GM21528 (cell line): ENCODE results near the gene PIP4K2A.

Experiments used
- ATAC-seq: cut with Tn5 transposase; IDR thresholded peaks from one replicate; pipeline ENCODE4 v1.9.1; 2021; ENCODE audit warnings: mild to moderate bottlenecking, moderate library complexity; ENCODE audit not compliant: unreplicated experiment, low FRiP score

The PIP4K2A gene

GRCh38 chr10:22624287-22624738 lies 90.1 kb downstream of the PIP4K2A start:
- no peak for ATAC-seq

DNA sequence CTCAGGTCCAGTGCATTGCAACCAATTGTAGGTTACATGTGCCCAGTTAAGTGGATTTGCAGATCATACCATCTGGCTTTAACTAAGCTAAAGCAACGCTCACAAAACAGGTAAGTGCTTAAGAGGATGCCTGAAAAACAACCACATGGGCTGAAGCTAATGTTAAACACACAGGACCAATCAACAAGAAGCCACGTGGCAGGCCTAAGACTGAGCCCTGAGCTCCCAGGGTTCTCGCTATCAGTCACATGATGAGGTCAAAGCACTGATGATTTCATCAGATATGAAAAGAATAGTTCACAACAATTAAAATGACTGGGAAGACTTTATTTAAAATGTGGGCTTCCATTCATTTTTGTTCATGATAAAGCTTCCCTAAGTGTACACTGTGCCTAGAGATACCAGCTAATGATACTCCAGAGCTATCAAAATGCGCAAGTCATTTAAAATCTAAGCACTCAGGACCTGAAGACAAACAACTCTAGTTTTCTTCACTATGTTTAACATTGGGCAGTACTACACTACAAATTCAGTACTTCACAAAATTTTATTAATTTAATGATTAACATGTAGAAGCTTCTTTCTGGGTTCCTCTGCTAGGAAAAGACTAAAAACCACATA lies 90.6 kb downstream of the PIP4K2A start:
- ATAC-seq, result no peak

DNA sequence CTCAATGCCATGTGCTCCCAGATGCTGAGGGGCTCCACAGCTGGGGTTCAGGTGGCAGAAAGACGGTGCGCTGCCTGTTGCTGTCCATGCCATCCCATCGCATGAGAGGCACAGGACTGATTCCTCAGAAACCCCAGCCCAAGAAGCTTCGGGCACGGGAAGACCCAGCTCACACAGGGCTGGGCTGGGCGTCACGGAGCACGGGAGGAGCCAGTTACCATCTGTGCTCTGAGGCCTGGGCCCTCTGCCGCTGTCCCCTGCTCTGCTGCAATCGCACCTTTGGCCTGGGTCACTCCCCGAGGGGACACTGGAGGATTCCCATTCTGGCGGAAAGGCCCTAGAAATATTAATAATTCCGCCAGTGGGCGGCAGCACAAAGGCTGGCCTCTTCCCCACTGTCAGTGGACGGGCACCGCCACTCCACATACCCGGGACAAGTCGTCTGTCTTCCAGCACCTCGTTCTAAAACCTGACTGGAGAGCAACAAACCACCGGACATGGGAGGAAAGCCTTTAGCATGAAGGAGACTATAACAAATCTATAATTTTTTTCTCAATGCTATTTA lies 92.1 kb downstream of the PIP4K2A start:
- no peak for ATAC-seq

DNA sequence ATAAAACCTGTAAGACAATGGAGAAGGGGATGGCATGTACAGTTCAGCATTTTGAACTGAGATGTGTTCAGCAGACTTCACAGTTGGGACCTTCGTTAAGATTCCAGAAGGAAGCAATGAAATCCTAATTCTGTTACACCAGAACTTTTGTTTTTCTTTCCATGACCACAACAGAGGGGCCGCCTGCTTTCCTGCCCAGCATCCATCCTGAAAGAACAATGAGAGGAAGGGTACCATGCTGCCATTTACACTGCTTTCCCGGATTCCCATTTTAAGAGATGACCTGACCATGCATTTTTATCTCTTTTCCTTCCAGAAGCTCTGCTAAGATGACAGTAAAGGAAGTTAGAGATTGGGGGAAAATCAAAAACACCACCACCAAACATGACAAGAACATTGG lies 92.7 kb downstream of the PIP4K2A start:
- no peak for ATAC-seq

GRCh38 chr10:22620929-22621328 lies 93.4 kb downstream of the PIP4K2A start:
- ATAC-seq, result no peak

- ATAC-seq, result no peak
These were observed 94.1 kb downstream of the PIP4K2A start for GRCh38 chr10:22620140-22620857.

DNA sequence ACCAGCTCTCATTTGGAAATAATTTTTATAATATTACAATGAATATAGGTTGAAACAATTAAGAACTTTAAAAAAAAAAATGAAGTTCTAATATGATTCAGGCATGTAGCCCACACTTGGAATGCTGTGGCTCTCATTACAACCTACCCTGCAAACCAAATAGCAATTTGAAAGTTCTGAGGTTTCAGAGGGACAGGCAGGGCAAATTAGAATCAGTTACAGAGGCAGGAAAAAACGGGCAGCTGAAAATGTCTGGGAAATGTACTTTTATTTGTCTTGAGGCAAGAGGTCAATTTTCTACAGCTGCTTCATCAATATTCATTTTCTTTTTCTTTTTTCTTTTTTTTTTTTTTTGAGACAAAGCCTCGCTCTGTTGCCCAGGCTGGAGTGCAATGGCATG lies 95.3 kb downstream of the PIP4K2A start:
- ATAC-seq, result no peak

- ATAC-seq, result no peak
These were observed 96.1 kb downstream of the PIP4K2A start for GRCh38 chr10:22618078-22618785.

DNA sequence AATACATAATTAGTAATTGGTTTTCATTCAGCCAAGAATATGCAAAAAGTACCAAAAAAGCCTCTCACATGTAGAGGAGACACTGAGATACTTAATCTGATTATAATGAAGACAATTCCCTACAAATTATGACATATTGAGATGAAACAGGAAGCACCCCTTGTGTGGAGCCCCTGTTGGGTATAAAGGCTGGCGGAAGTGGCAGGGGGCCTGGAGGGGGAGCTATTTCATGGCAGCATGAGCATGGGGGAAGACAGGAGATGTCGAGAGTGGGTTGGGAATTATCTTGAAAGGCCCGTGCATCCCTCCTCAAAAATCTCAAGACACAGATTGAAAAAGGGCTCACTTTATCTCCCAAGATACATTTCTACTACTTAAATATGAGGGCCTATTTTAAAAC lies 96.9 kb downstream of the PIP4K2A start:
- ATAC-seq, result no peak

GRCh38 chr10:22617051-22617450 lies 97.3 kb downstream of the PIP4K2A start:
- ATAC-seq, result no peak

DNA sequence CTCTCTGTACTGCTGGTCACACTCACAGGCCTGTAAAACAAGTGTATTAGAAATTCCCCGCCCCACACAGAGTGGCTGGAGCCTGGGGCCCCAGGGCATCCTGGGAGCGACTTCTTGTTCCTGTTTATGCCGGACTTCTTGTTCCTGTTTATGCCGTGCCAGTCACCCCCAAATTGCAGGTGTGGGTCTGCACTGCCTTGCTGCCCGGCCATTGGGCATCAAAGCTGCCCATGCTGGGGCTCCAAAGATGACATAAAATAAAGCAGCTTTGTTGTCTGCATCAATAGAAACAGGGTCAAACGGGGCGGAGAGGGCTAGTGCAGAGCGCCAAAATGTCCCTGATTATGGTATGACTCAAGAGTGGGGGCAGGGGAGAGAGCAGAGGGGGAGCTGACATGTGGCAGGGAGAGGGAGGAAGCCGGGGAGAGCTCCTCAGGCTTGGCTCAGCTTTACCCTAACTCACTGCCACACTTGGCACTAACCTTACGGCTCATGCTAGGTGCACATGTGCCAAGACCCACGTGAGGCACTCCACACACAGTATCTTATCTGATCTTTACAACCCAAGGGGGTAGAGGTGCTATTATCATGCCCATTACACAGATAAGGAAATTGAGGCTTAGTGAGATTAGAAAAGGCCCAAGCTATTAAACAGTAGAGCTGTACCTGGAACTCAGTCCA lies 98.4 kb downstream of the PIP4K2A start:
- peak; percentile 48 for ATAC-seq

GRCh38 chr10:22615101-22615500 lies 99.3 kb downstream of the PIP4K2A start:
- no peak for ATAC-seq

- no peak for ATAC-seq
These were observed 101.4 kb downstream of the PIP4K2A start for GRCh38 chr10:22613011-22613410.

GRCh38 chr10:22612318-22612717 lies 102.1 kb downstream of the PIP4K2A start:
- no peak for ATAC-seq

- no peak for ATAC-seq
These were observed 102.8 kb downstream of the PIP4K2A start for GRCh38 chr10:22611425-22612115.

GRCh38 chr10:22610610-22611009 lies 103.8 kb downstream of the PIP4K2A start:
- no peak for ATAC-seq

DNA sequence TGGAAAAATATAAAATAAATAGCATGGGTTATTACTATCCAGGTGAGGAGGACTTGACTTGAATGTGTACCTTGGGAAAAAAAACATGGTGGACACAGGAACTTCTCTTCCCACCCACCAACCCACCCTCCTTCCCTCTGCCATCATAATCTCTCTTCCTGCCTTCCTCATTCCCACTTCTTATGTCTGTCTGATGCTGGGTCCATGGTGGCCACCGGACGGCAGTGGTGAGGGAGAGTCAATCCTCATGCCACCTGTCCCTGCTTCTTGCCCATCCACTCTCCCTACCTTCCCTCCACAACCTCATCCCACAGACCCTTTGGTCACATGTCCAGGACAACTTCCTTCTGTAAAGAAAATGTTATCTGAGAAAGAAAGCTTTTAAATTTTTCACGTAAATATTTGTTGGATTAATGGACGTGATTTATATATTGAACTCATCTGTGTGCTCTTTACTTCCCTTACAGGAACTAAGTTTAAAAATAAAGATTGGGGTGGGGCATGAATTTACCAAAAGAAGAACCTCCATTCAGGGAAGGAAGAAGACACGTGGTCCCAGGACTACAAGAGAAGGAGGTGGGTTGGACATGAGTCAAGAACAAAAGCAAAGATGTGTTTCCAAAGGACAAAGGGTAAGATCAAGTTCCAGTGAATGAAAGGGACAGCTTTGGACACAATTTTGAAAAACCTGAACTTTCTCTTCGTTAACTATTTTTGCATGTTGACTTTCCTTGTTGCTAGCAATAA lies 104.5 kb downstream of the PIP4K2A start:
- ATAC-seq, result no peak

DNA sequence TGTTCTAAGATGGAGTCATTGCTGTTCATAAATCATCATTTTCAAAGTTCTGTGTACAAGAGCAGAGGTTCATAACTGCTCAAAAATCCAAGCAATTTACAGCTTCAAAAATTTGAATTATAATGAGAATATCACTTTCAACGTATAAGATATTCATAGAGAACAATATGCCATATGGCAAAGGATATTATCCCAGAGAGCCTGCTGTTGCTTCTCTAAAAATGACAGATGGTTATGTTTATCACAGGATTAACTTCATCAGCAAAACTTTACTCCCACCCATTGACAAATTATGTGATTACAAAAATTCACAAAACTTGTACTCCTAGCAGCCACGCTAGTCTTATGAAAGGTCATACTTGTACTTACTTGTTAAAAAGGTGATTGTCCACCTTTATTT lies 105.1 kb downstream of the PIP4K2A start:
- ATAC-seq, result no peak

DNA sequence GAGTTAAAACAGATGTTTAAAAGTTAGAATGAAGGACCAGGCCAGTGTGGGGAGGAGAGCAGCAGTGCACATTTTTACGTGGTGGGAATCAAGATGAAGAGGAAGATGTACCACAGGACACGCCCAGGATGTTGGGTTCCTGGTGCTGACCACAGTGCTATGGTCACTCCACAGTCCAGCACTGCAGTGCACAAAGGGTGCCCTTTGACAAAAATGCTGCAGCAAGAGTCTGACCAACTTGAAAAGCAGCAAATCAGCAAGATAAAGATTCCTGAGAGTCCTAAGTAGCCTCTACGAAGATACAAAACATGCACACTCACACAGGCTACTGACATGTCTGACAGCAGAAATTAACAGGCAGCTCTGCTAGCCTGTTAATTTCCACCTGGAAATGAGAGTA lies 107.1 kb downstream of the PIP4K2A start:
- no peak for ATAC-seq
